ENCODE results near the gene RAB17. TPM values are rescaled to one million over a fixed set of nuclear protein-coding genes. Genes with fewer than 3 reads are reported as not detected.
A peak's percentile ranks its signal among the peaks of the same experiment; 100 is the strongest.

The RAB17 gene
- total RNA-seq, 2 donors from 2014 or later = 6.4 to 6.5 TPM

- TF ChIP-seq, protein P1, sequence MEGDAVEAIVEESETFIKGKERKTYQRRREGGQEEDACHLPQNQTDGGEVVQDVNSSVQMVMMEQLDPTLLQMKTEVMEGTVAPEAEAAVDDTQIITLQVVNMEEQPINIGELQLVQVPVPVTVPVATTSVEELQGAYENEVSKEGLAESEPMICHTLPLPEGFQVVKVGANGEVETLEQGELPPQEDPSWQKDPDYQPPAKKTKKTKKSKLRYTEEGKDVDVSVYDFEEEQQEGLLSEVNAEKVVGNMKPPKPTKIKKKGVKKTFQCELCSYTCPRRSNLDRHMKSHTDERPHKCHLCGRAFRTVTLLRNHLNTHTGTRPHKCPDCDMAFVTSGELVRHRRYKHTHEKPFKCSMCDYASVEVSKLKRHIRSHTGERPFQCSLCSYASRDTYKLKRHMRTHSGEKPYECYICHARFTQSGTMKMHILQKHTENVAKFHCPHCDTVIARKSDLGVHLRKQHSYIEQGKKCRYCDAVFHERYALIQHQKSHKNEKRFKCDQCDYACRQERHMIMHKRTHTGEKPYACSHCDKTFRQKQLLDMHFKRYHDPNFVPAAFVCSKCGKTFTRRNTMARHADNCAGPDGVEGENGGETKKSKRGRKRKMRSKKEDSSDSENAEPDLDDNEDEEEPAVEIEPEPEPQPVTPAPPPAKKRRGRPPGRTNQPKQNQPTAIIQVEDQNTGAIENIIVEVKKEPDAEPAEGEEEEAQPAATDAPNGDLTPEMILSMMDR (IDR thresholded peaks at IDR 0.05) = no peak
- Histone ChIP-seq H3K36me3 (no peaks in the 10 kb centered on the region), H3K27ac (peak overlapping the region; percentile 89 to 95), H3K4me3 (no peak overlapping the region), H3K9me3 (no peaks in the 10 kb centered on the region), H3K4me1 (ENCODE audit: control insufficient read depth in 1 of 2, low read depth in 2 of 2) (peaks cover 42 to 56% of the 10 kb centered on the region in 2 donors), H3K27me3 (replicated peaks; ENCODE audit: insufficient read depth) (no peaks in the 10 kb centered on the region)
- ATAC-seq (ENCODE audit: insufficient number of reproducible peaks, low FRiP score, low read depth) (peak; percentile 90), DNase-seq (ENCODE audit: low spot score) (no peak)
Measured at GRCh38 chr2:237616734-237617586, 26.4 kb upstream of the RAB17 start.

DNA sequence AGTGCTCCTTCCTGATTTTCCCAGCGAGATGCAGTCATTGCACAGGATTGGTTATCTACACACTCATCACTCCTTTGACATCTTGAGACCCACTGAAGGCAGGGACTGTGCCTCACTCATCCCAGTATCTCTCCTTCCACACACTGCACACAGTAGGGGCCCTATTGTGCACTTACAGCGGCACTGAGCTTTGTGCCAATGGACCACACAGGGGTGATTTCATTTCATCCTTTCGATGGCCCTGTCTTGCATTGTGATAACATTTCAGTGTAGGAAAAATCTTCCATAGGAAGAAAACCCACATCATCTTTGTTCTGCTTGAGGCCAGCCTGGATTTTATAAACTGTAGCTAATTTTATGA lies 25.8 kb upstream of the RAB17 start:
- ATAC-seq (ENCODE audit: insufficient number of reproducible peaks, low FRiP score, low read depth) (no peak), DNase-seq (ENCODE audit: low spot score) (no peak)
- TF ChIP-seq, protein P1 (IDR thresholded peaks at IDR 0.05) = no peak
- Histone ChIP-seq H3K4me3 (peak overlapping the region; percentile 5), H3K27me3 (replicated peaks; ENCODE audit: insufficient read depth) (no peaks in the 10 kb centered on the region), H3K9me3 (no peaks in the 10 kb centered on the region), H3K4me1 (ENCODE audit: control insufficient read depth in 1 of 2, low read depth in 2 of 2) (peaks cover 42 to 56% of the 10 kb centered on the region in 2 donors), H3K36me3 (no peaks in the 10 kb centered on the region), H3K27ac (peak overlapping the region; percentile 89 to 95)

DNA sequence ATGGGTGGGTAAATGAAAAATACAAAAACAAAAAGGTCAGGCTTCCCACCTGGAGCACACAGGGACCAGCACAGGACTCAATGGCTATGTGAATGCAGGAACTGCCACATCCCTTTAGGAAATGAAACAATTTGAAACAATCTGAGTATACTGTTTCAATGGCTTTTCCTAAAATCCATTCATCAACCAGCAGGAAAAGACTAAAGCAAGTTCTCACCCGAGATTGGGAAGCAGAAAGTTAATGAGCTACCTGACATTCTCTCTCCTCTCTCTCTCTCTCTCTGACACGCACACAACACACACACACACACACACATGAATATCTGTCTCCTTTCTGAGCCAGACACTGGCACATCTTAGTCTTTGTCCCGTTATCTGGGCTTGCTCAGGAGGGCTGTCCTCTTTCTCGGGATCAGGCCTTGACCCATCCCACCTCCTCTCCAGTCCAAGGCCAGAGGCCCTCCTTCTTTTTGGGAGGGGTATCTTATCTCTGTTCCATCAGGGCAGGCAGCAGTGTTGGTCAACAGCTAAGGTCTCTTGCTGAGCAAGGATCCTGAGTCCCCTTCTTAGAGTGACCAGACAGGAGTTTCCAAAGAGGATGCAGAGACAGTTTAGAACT lies 25.2 kb upstream of the RAB17 start:
- H3K9me3 ChIP-seq = no peaks in the 10 kb centered on the region
- H3K36me3 ChIP-seq = no peaks in the 10 kb centered on the region
- H3K27ac ChIP-seq = peak overlapping the region; percentile 89 to 95
- no peak for ATAC-seq (ENCODE audit: insufficient number of reproducible peaks, low FRiP score, low read depth)
- H3K27me3 ChIP-seq (replicated peaks; ENCODE audit: insufficient read depth) = no peaks in the 10 kb centered on the region
- TF ChIP-seq, protein P1 (IDR thresholded peaks at IDR 0.05) = no peak
- no peak for DNase-seq (ENCODE audit: low spot score)
- peaks cover 42 to 56% of the 10 kb centered on the region in 2 donors for H3K4me1 ChIP-seq (ENCODE audit: control insufficient read depth in 1 of 2, low read depth in 2 of 2)
- no peak overlapping the region for H3K4me3 ChIP-seq

GRCh38 chr2:237614151-237614720 lies 23.7 kb upstream of the RAB17 start:
- peaks cover 42 to 55% of the 10 kb centered on the region in 2 donors for H3K4me1 ChIP-seq (ENCODE audit: control insufficient read depth in 1 of 2, low read depth in 2 of 2)
- no peak overlapping the region for H3K4me3 ChIP-seq
- H3K36me3 ChIP-seq = no peaks in the 10 kb centered on the region
- TF ChIP-seq, protein P1 (IDR thresholded peaks at IDR 0.05) = no peak
- ATAC-seq (ENCODE audit: insufficient number of reproducible peaks, low FRiP score, low read depth) (no peak), DNase-seq (ENCODE audit: low spot score) (no peak)
- no peaks in the 10 kb centered on the region for H3K9me3 ChIP-seq
- H3K27ac ChIP-seq = peak overlapping the region; percentile 89 to 95
- H3K27me3 ChIP-seq (replicated peaks; ENCODE audit: insufficient read depth) = no peaks in the 10 kb centered on the region

GRCh38 chr2:237613679-237614078 lies 23.1 kb upstream of the RAB17 start:
- ATAC-seq (ENCODE audit: insufficient number of reproducible peaks, low FRiP score, low read depth) (no peak), DNase-seq (ENCODE audit: low spot score) (no peak)
- no peaks in the 10 kb centered on the region for H3K9me3 ChIP-seq
- TF ChIP-seq, protein P1 (IDR thresholded peaks at IDR 0.05) = no peak
- H3K27me3 ChIP-seq (replicated peaks; ENCODE audit: insufficient read depth) = no peaks in the 10 kb centered on the region
- peaks cover 37 to 50% of the 10 kb centered on the region in 2 donors for H3K4me1 ChIP-seq (ENCODE audit: control insufficient read depth in 1 of 2, low read depth in 2 of 2)
- no peak overlapping the region for H3K4me3 ChIP-seq
- H3K36me3 ChIP-seq = no peaks in the 10 kb centered on the region
- peak overlapping the region; percentile 89 to 95 for H3K27ac ChIP-seq

Measured in thoracic aorta (tissue), 2 donors.